ENCODE results near the gene MSH2.

Gene MSH2

GRCh38 chr2:47479863-47480262 lies 76.9 kb downstream of the MSH2 start:
- Mint-ChIP-seq H3K9me3 (no peaks in the 10 kb centered on the region), H3K27ac (no peak overlapping the region), H3K27me3 (ENCODE audit: low read depth) (no peaks in the 10 kb centered on the region), H3K36me3 (ENCODE audit: low read depth) (peaks cover 72% of the 10 kb centered on the region), H3K4me1 (no peaks in the 10 kb centered on the region), H3K4me3 (no peak overlapping the region)
- no peak for TF ChIP-seq CTCF (IDR thresholded peaks at IDR 0.05; ENCODE audit: unreplicated experiment in 3 of 3)

GRCh38 chr2:47483191-47483590 lies 80.2 kb downstream of the MSH2 start:
- no peak overlapping the region for H3K27ac Mint-ChIP-seq
- no peak for TF ChIP-seq CTCF (IDR thresholded peaks at IDR 0.05; ENCODE audit: unreplicated experiment in 3 of 3)
- no peak overlapping the region for H3K4me3 Mint-ChIP-seq
- no peaks in the 10 kb centered on the region for H3K27me3 Mint-ChIP-seq (ENCODE audit: low read depth)
- no peaks in the 10 kb centered on the region for H3K4me1 Mint-ChIP-seq
- no peaks in the 10 kb centered on the region for H3K9me3 Mint-ChIP-seq
- H3K36me3 Mint-ChIP-seq (ENCODE audit: low read depth), result peaks cover 64% of the 10 kb centered on the region

DNA sequence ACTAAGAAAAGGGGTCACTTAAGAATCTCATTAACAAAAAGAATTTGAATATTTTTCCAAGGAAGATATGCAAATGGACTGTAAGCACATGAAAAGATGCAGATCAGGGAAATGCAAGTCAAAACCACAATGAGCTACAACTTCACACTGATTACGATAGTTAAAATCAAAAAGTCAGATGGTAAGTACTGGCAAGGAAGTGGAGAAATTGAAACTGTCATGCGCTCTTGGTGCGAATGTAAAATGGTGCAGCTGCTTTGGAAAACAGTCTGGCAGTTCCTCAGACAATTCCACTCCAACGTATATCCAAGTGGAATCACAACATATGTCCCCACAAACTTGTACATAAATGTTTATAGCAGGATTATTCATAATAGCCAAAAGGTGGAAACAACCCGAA lies 81.4 kb downstream of the MSH2 start:
- H3K27me3 Mint-ChIP-seq (ENCODE audit: low read depth), result no peaks in the 10 kb centered on the region
- no peak overlapping the region for H3K27ac Mint-ChIP-seq
- no peak overlapping the region for H3K4me3 Mint-ChIP-seq
- no peaks in the 10 kb centered on the region for H3K4me1 Mint-ChIP-seq
- TF ChIP-seq CTCF (IDR thresholded peaks at IDR 0.05; ENCODE audit: unreplicated experiment in 3 of 3), result no peak
- no peaks in the 10 kb centered on the region for H3K9me3 Mint-ChIP-seq
- H3K36me3 Mint-ChIP-seq (ENCODE audit: low read depth), result peaks cover 55% of the 10 kb centered on the region

DNA sequence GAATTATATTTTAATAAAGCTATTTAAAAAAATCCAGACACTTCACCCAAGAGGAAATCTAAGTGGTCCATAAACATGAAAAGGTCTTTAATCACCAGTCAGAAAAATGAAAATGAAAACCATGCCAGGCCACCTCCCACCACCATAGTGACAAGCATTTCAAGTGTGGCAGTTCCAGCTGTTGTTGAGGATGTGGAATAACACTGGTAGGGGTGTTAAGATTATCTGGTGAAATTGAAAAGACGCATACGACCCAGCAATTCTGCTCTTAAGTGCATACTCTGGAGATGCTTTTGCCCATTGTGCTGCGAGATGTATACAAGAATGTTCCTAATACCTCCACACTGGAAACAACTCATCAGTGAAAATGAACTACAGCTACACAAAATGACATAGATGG lies 82.2 kb downstream of the MSH2 start:
- no peaks in the 10 kb centered on the region for H3K9me3 Mint-ChIP-seq
- peaks cover 53% of the 10 kb centered on the region for H3K36me3 Mint-ChIP-seq (ENCODE audit: low read depth)

DNA sequence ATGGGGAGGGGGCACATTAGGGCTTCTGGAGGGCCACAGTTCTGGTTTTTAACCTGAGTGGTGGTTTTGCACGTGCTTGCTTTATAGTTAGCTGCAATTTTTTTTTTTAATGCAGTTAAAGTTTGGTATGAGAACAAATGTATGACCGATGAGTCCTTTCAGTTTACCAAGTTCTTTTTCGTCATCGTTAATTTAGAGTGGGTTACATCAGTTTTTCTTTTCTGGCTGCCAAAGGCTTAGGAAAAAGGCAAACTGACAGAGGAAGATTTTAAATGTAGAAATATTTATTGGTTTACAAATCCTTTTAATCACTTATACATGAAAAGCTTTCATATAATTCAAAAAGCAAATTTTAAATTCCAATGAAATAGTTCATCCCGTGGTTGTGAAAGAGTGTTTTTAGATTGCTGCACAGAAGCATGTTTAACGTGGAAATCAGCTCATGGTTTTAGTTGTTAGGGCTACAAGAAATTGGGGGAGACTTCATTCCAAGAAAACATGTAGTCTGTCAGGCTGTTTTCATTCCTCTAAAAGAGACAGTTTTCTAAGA lies 82.9 kb downstream of the MSH2 start:
- Mint-ChIP-seq H3K27ac (no peak overlapping the region), H3K4me3 (no peak overlapping the region), H3K36me3 (ENCODE audit: low read depth) (peaks cover 51% of the 10 kb centered on the region), H3K9me3 (no peaks in the 10 kb centered on the region), H3K27me3 (ENCODE audit: low read depth) (no peaks in the 10 kb centered on the region), H3K4me1 (no peaks in the 10 kb centered on the region)
- TF ChIP-seq CTCF (IDR thresholded peaks at IDR 0.05; ENCODE audit: unreplicated experiment in 3 of 3), result no peak

More for the DNA sequence above, 82.2 kb downstream of the MSH2 start:
- H3K27me3 Mint-ChIP-seq (ENCODE audit: low read depth), result no peaks in the 10 kb centered on the region
- H3K4me1 Mint-ChIP-seq, result no peaks in the 10 kb centered on the region
- no peak overlapping the region for H3K4me3 Mint-ChIP-seq
- no peak overlapping the region for H3K27ac Mint-ChIP-seq
- no peak for TF ChIP-seq CTCF (IDR thresholded peaks at IDR 0.05; ENCODE audit: unreplicated experiment in 3 of 3)

DNA sequence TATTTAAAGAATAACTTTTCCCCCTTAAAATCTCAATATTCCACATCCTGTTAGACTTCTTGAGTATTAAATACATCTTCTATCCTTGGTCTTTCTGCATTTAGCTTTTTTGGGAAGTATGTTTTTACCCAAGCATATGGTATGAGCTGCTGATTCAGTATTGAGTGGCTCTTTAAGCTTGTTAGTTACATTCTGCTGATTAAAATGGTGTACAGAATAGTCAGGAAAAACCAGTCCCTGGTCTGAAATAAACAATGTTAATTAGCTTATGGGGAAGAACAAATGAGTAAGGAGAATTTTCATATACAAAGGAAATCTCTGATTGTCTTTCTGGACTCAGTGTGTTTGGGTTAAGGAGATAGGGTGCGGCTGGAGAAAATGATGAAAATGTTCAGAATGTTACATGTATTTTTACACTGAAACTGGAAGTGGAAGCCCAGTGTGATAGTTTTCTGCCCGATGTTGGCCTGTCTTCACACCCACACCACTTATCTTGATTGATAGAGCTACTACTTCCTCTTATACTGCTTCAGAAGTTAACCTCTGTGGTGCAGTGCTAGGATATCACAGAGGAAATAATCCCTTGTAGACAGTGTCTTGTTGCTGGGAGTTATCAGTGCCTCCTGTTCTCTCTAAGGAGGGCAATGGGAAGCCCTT lies 84.0 kb downstream of the MSH2 start:
- no peaks in the 10 kb centered on the region for H3K9me3 Mint-ChIP-seq
- H3K4me1 Mint-ChIP-seq, result no peaks in the 10 kb centered on the region
- H3K27me3 Mint-ChIP-seq (ENCODE audit: low read depth), result no peaks in the 10 kb centered on the region
- H3K36me3 Mint-ChIP-seq (ENCODE audit: low read depth), result peaks cover 43% of the 10 kb centered on the region
- H3K4me3 Mint-ChIP-seq, result no peak overlapping the region
- no peak overlapping the region for H3K27ac Mint-ChIP-seq
- no peak for TF ChIP-seq CTCF (IDR thresholded peaks at IDR 0.05; ENCODE audit: unreplicated experiment in 3 of 3)

All from nephron (organoid).